ENCODE data around the gene LCP1. TPM values are rescaled to one million over a fixed set of nuclear protein-coding genes. Genes with fewer than 3 reads are reported as not detected.
"Not testable (repeated sequence)": the region's sequence is repeated elsewhere in the genome, so short reads cannot be mapped to it uniquely, and the experiment has no call there.

Gene LCP1, protein sequence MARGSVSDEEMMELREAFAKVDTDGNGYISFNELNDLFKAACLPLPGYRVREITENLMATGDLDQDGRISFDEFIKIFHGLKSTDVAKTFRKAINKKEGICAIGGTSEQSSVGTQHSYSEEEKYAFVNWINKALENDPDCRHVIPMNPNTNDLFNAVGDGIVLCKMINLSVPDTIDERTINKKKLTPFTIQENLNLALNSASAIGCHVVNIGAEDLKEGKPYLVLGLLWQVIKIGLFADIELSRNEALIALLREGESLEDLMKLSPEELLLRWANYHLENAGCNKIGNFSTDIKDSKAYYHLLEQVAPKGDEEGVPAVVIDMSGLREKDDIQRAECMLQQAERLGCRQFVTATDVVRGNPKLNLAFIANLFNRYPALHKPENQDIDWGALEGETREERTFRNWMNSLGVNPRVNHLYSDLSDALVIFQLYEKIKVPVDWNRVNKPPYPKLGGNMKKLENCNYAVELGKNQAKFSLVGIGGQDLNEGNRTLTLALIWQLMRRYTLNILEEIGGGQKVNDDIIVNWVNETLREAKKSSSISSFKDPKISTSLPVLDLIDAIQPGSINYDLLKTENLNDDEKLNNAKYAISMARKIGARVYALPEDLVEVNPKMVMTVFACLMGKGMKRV
- total RNA-seq: 17.7 and 44.9 TPM in 2 replicates

DNA sequence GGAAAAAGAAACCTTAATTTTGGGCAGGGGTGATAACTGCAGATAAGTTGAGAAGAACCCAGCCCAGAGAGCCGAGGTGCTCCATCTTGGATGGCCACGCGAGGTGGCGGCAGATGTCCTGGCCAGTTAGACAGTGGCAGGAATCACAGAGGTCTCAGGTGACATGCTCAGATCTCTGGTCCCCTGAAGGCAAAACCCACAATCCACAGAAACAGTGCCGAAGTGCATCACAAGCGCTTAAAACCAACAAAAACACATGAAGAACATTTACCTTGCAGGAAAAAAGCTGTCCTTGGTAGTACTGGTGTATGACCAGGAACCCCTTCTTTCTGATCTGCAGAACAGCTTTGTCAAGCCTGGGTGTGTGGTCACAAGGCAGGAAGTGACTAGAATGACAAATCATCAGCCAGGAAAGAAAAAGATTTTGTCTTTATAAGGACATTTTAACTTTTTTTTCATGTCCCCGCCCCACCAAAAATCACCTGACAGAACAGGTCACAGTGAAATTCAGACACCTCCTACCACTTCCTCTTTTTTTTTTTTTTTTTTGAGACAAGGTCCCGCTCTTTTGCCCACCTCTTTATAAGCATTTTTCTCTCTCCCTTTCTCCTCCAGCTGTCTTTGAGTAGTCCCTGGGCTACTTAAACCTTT lies at the start of gene LCP1:
Gene LCP1 (minus strand): TSS at position 338 of the 651 bp plus-strand sequence. CDS start 22,515 bp downstream, outside the sequence.
- TF ChIP-seq, protein P1, sequence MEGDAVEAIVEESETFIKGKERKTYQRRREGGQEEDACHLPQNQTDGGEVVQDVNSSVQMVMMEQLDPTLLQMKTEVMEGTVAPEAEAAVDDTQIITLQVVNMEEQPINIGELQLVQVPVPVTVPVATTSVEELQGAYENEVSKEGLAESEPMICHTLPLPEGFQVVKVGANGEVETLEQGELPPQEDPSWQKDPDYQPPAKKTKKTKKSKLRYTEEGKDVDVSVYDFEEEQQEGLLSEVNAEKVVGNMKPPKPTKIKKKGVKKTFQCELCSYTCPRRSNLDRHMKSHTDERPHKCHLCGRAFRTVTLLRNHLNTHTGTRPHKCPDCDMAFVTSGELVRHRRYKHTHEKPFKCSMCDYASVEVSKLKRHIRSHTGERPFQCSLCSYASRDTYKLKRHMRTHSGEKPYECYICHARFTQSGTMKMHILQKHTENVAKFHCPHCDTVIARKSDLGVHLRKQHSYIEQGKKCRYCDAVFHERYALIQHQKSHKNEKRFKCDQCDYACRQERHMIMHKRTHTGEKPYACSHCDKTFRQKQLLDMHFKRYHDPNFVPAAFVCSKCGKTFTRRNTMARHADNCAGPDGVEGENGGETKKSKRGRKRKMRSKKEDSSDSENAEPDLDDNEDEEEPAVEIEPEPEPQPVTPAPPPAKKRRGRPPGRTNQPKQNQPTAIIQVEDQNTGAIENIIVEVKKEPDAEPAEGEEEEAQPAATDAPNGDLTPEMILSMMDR (IDR thresholded peaks at IDR 0.05; ENCODE audit: insufficient read depth, low read depth, low read length): no peak
- no peak within 1 kb of the TSS for H3K4me3 ChIP-seq (ENCODE audit: low read depth, low read length)
- DNase-seq (ENCODE audit: low read depth): no peak

DNA sequence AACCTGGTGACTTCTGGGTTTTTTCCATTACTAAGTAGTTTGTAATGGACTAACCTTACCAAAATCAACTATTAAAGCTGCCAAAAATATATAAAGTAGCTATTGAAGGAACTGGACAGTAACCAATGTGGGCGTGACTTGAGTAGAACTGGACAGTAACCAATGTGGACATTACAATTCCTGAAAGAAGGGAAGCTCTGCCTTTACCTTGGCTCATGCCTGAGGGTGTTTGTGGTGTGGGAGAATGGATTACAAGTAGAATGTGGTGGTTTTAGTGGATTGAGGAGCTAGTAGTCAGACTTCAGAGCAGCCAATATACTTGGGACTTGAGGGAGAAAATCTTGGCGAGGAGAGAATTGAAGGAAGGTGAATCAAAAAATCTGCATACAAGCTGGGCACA lies 47.3 kb upstream of the LCP1 start:
- TF ChIP-seq, protein P1 (IDR thresholded peaks at IDR 0.05; ENCODE audit: insufficient read depth, low read depth, low read length): no peak
- no peak for DNase-seq (ENCODE audit: low read depth)

DNA sequence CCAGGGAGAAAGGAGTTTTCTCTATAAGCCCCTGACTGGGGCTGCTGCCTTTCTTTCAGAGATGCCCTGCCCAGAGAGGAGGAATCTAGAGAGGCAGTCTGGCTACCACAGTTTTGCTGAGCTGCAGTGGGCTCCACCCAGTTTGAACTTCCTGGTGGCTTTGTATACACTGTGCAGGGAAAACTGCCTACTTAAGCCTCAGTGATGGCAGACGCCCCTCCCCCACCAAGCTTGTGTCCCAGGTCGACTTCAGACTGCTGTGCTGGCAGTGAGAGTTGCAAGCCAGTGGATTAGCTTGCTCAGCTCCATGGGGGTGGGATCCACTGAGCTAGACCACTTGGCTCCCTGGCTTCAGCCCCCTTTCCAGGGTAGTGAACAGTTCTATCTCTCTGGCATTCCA lies 38.3 kb upstream of the LCP1 start:
- not testable (repeated sequence) for DNase-seq (ENCODE audit: low read depth); H3K4me3 ChIP-seq (ENCODE audit: low read depth, low read length)

More for the DNA sequence above, 47.3 kb upstream of the LCP1 start:
- H3K4me3 ChIP-seq (ENCODE audit: low read depth, low read length): no peak overlapping the region

DNA sequence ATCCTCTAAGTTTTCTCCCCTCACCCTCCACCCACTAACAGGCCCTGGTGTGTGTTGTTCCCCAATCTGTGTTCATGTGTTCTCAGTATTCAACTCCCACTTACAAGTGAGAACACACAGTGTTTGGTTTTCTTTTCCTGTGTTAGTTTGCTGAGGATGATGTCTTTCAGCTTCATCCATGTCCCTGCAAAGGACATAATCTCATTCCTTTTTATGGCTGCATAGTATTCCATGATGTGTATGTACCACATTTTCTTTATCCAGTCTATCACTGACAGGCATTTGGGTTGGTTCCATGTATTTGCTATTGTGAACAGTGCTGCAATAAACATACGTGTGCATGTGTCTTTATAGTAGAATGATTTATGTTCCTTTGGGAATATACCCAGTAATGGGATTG lies 32.8 kb upstream of the LCP1 start:
- not testable (repeated sequence) for DNase-seq (ENCODE audit: low read depth); H3K4me3 ChIP-seq (ENCODE audit: low read depth, low read length)

DNA sequence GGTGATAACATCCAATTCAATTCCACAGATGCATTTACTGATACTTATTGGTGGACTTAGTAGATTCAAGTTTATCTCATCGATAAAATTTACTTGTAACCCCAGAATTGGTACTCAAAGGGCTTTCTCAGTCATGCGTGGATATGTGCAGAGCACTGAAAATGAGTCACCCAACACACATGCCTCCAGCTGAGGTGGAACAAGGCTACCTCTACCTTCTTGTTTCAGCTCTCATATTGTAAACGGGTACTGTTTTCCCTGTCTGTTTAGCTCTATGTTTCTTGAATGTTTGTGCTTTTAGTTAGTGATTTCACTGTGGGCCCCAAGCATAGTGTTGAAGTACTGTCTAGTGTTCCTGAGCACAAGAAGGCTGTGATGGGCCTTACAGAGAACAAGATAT lies 31.3 kb upstream of the LCP1 start:
- no peak overlapping the region for H3K4me3 ChIP-seq (ENCODE audit: low read depth, low read length)
- no peak for DNase-seq (ENCODE audit: low read depth)
- TF ChIP-seq, protein P1 (IDR thresholded peaks at IDR 0.05; ENCODE audit: insufficient read depth, low read depth, low read length): no peak

DNA sequence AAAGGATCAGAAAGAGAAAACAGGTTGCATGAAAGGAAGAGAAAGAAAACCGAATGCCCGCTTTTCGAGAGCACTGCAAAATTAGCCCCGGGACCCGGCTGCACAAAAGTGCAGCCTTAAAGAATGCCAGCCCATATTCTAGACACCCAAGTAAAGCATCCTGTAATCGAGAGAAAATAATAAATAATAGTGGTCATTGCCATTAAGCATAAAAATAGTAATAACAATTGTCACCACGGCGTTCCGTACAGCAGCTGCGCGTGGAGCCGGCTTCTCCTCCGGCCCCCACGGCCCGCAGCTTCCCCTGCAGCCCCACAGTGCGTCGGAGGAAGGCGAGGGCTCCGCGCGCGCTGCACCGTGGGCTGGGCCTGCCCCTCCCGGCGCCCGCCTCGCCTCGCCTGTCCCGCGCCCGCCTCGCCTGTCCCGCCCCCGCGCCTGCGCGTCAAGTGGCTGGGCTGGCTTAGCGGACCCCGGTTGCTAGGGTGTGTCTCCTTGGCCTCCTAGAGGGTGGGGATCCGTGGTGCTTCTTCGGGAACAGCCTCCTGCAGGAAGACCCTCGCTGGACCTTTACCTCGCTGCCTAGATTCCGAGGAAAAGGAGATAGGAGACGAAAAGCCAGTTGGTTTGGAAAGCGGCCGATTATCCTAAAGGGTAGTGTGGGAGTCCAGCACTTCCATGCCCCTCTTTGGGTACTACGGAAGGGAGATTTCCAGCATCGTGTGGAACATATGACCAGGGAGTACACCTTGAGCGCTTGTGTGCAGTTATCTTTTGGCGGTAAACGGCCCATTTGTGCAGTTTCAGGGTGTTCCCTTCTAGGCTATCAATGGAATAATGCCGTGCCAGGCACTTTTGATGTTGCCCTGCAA lies 29.7 kb upstream of the LCP1 start, which contains the start of gene LRRC63:
Gene LRRC63 (plus strand): TSS at position 446 of the 869 bp plus-strand sequence. CDS start 1,107 bp downstream, outside the sequence.
- H3K4me3 ChIP-seq (ENCODE audit: low read depth, low read length): peak within 1 kb of the TSS; percentile 57
- DNase-seq (ENCODE audit: low read depth): peak; percentile 24
- TF ChIP-seq, protein P1 (IDR thresholded peaks at IDR 0.05; ENCODE audit: insufficient read depth, low read depth, low read length): no peak

DNA sequence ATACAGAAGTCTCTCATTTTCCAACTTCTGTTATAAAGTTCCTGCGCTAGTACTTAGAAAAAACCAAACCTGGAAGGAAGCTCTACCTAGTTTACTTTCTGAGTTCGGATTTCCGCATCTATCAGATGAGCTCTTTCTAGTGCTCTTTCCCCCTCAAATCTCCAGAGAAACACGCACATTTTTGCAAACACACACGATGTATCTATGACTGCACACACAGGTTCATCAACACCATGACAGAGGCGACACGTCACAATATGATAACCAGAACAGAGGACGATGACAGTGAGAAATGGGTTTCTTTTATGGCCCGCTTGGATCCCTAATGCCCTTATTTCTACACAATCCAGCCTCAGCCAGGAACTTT lies 29.1 kb upstream of the LCP1 start:
- TF ChIP-seq, protein P1 (IDR thresholded peaks at IDR 0.05; ENCODE audit: insufficient read depth, low read depth, low read length): no peak
- peak overlapping the region; percentile 57 for H3K4me3 ChIP-seq (ENCODE audit: low read depth, low read length)
- DNase-seq (ENCODE audit: low read depth): no peak
